K562 (cell line): ENCODE data around the gene PIN1. TPM values are rescaled to one million over a fixed set of nuclear protein-coding genes. Genes with fewer than 3 reads are reported as not detected.

ENCODE experiments used
- ATAC-seq: fragments of 200-7000 bp; cut with Tn5 transposase; 3 replicates; pipeline ENCODE4 v1.9.1; 2020; ENCODE audit warnings: moderate library complexity
- BruUV-seq: library from RNA; stranded (reverse); fragments of 400-500 nt; replicated peaks from 2 replicates; lab custom pipeline; 2021; lab: Mats Ljungman, UMichigan
- CTCF ChIA-PET: fragments of 300-600 bp; formaldehyde crosslinking; extraction: SDS; loops from one replicate; lab custom pipeline; 2021; ENCODE audit warnings: low intra/inter-chr PET ratio; lab: Yijun Ruan, JAX
- POLR2A ChIA-PET: fragments of 300-600, 350-650 bp; sonication (Branson Sonifier 250); formaldehyde crosslinking; extraction: SDS; loops from one replicate; lab custom pipeline; 2021; ENCODE audit warnings: antibody characterized with exemption, inconsistent platforms; lab: Yijun Ruan, JAX
- DNase-seq, 4 experiments: peaks; one replicate each; pipeline versions ENCODE4 v3.0.0 to v3.0.0-alpha.2; 2011 to 2018; ENCODE audit warnings: low spot score in 3 of 4, mixed read lengths in 3 of 4; ENCODE audit errors: extremely low read depth in 1 of 4
- FAIRE-seq: peaks from 2 replicates; lab custom pipeline; 2011; peaks lifted over from hg19 to GRCh38; lab: Jason Lieb, UNC
- H2AFZ ChIP-seq: 2 replicates; pipeline ENCODE4 v1.6.0; 2011; ENCODE audit warnings: low read depth, low read length, control low read depth, inconsistent platforms
- H3K27ac ChIP-seq: fragments of 200-600 bp; 3 replicates; pipeline ENCODE4 v1.8.0; 2011; ENCODE audit warnings: low read depth, mild to moderate bottlenecking, control low read depth, inconsistent platforms, low read length, moderate library complexity, mixed read lengths; ENCODE audit errors: extremely low read depth
- H3K27me3 ChIP-seq, 2 experiments: fragments of 300-600 bp in 1 of 2; 2 replicates in 1 of 2; 3 replicates in 1 of 2; pipeline versions ENCODE4 v1.6.0 to v1.8.0; 2011; ENCODE audit warnings: inconsistent platforms in 2 of 2, low read length in 2 of 2, mild to moderate bottlenecking in 1 of 2, mixed read lengths in 1 of 2, moderate library complexity in 1 of 2; ENCODE audit not compliant: control insufficient read depth in 2 of 2, insufficient read depth in 2 of 2
- H3K36me3 ChIP-seq: fragments of 300-600 bp; 3 replicates; pipeline ENCODE4 v1.8.0; 2011; ENCODE audit warnings: mild to moderate bottlenecking, low read length, inconsistent platforms; ENCODE audit not compliant: control insufficient read depth, insufficient read depth
- H3K4me1 ChIP-seq, 2 experiments: fragments of 200-600 bp in 1 of 2; replicated peaks in 1 of 2; 2 replicates in 1 of 2; 3 replicates in 1 of 2; pipeline versions ENCODE4 v1.5.1 to v1.8.0; 2011; ENCODE audit warnings: inconsistent platforms in 2 of 2, low read length in 2 of 2, mild to moderate bottlenecking in 1 of 2, mixed read lengths in 1 of 2, moderate library complexity in 1 of 2; ENCODE audit not compliant: control insufficient read depth in 2 of 2, insufficient read depth in 2 of 2
- H3K4me2 ChIP-seq: 2 replicates; pipeline ENCODE4 v1.6.1; 2011; ENCODE audit warnings: low read length, control low read depth, inconsistent platforms, mixed read lengths; ENCODE audit not compliant: insufficient read depth
- H3K4me3 ChIP-seq: fragments of 200-600 bp; sonication (generic), shearing (Covaris generic); 2 replicates; pipeline ENCODE4 v1.5.1; 2016; ENCODE audit warnings: control low read depth, inconsistent platforms
- H3K79me2 ChIP-seq: fragments of 200-600 bp; 3 replicates; pipeline ENCODE4 v1.8.0; 2011; ENCODE audit warnings: low read length, inconsistent platforms; ENCODE audit not compliant: control insufficient read depth, insufficient read depth
- H3K9ac ChIP-seq, 2 experiments: 2 replicates each; pipeline versions ENCODE4 v1.6.0 to v1.6.1; 2011; ENCODE audit warnings: low read depth in 2 of 2, low read length in 2 of 2, control low read depth in 1 of 2, inconsistent platforms in 1 of 2, mild to moderate bottlenecking in 1 of 2, mixed read lengths in 1 of 2; ENCODE audit not compliant: insufficient read depth in 1 of 2
- H3K9me1 ChIP-seq: one replicate; pipeline ENCODE4 v1.6.0; 2011; ENCODE audit warnings: inconsistent platforms, mild to moderate bottlenecking, low read length, moderate library complexity; ENCODE audit not compliant: control insufficient read depth, insufficient read depth
- H3K9me3 ChIP-seq: replicated peaks from 2 replicates; pipeline ENCODE4 v1.5.1; 2011; ENCODE audit warnings: low read depth, low read length, inconsistent platforms; ENCODE audit not compliant: control insufficient read depth, insufficient read depth
- H4K20me1 ChIP-seq: replicated peaks from 2 replicates; pipeline ENCODE4 v1.6.1; 2011; ENCODE audit warnings: low read length, inconsistent platforms, mixed read lengths; ENCODE audit not compliant: control insufficient read depth, insufficient read depth
- CBX2 ChIP-seq: fragments of 200-600 bp; sonication (generic); IDR thresholded peaks from one replicate; pipeline ENCODE4 v1.6.1; 2012; ENCODE audit warnings: mild to moderate bottlenecking, low read length, inconsistent platforms; ENCODE audit not compliant: insufficient read depth, poor library complexity, severe bottlenecking
- CHCHD3 ChIP-seq: fragments of 250-450 bp; sonication (Bioruptor Pico); IDR thresholded peaks from 2 replicates; pipeline ENCODE4 v2.1.2; 2022; ENCODE audit warnings: mild to moderate bottlenecking
- ELF1 ChIP-seq: fragments of 200-800 bp; sonication (Bioruptor generic); IDR thresholded peaks from 2 replicates; pipeline ENCODE4 v1.6.1; 2016; ENCODE audit warnings: missing genetic modification characterization, missing compliant biosample characterization
- ERF ChIP-seq: fragments of 450-650 bp; formaldehyde crosslinking; IDR thresholded peaks from 2 replicates; pipeline ENCODE4 v1.4.0; 2020; ENCODE audit warnings: mild to moderate bottlenecking, mixed read lengths
- KDM2B ChIP-seq: fragments of 250-450 bp; sonication (Bioruptor Pico); IDR thresholded peaks from 2 replicates; pipeline ENCODE4 v1.8.0; 2021; ENCODE audit warnings: mild to moderate bottlenecking, moderate library complexity
- MCM3 ChIP-seq: fragments of 450-650 bp; IDR thresholded peaks from 2 replicates; pipeline ENCODE4 v1.6.1; 2016
- NCOR1 ChIP-seq: fragments of 450-650 bp; IDR thresholded peaks from 2 replicates; pipeline ENCODE4 v1.6.1; 2016; ENCODE audit warnings: mild to moderate bottlenecking, moderate library complexity
- TAF1 ChIP-seq: IDR thresholded peaks from 2 replicates; pipeline ENCODE4 v1.6.1; 2011; ENCODE audit warnings: mild to moderate bottlenecking, low read length, moderate library complexity; ENCODE audit not compliant: insufficient read depth, control insufficient read depth, severe bottlenecking; ENCODE audit errors: extremely low read depth
- ZC3H11A ChIP-seq: IDR thresholded peaks from 2 replicates; pipeline ENCODE4 v1.6.1; 2012; ENCODE audit warnings: low read depth, low read length, improper control_type of control experiment
- ZEB2 ChIP-seq: fragments of 450-650 bp; IDR thresholded peaks from 2 replicates; pipeline ENCODE4 v1.6.1; 2016
- ZNF277 ChIP-seq: fragments of 250-450 bp; sonication (Bioruptor Pico); IDR thresholded peaks from 2 replicates; pipeline ENCODE4 v1.8.0; 2022; ENCODE audit warnings: inconsistent platforms, mild to moderate bottlenecking, moderate library complexity, borderline replicate concordance
- ZNF280B ChIP-seq: fragments of 250-450 bp; sonication (Bioruptor Pico); IDR thresholded peaks from 2 replicates; pipeline ENCODE4 v1.5.1; 2021; ENCODE audit warnings: mild to moderate bottlenecking
- ZNF592 ChIP-seq: fragments of 450-650 bp; IDR thresholded peaks from 2 replicates; pipeline ENCODE4 v1.6.1; 2017; ENCODE audit warnings: antibody characterized with exemption, mild to moderate bottlenecking
- ZNF655 ChIP-seq: fragments of 250-450 bp; sonication (Bioruptor Pico); IDR thresholded peaks from 2 replicates; pipeline ENCODE4 v1.5.0; 2021
- ZNF699 ChIP-seq: fragments of 250-450 bp; sonication (Bioruptor Pico); IDR thresholded peaks from 2 replicates; pipeline ENCODE4 v1.8.0; 2021; ENCODE audit warnings: mild to moderate bottlenecking, moderate library complexity; ENCODE audit not compliant: insufficient replicate concordance
- WGBS: fragments of 100-300 bp; shearing (Covaris generic); methylation state at CpG from one replicate; pipeline ENCODE4 v1.1.6; 2016; ENCODE audit warnings: low coverage, mixed read lengths; ENCODE audit not compliant: insufficient coverage; ENCODE audit errors: missing lambda C conversion rate; 5-methylcytosine and 5-hydroxymethylcytosine counted together
- in situ Hi-C: fragments of 300-500 bp; cut with MboI; formaldehyde crosslinking; loops from 4 replicates; pipeline ENCODE4 v1.15.0; 2018; ENCODE audit warnings: inconsistent platforms, mixed read lengths
- intact Hi-C: fragments of 100-400 bp; cut with micrococcal nuclease; formaldehyde crosslinking; loops from 2 replicates; pipeline ENCODE4 v1.14.2; 2022
- polyA plus RNA-seq, 8 experiments: library from polyadenylated mRNA; depleted of rRNA in 4 of 8; stranded (reverse) in 5 of 8; unstranded in 3 of 8; fragments of >200 nt; fragmentation: Nextera tagmentation in 2 of 8; fragmentation: Illumina TruSeq in 1 of 8; extraction: Ambion mirVana in 2 of 8; extraction: Trizol in 1 of 8; gene quantifications; 2 replicates each; pipeline versions ENCODE4 v1.2.1 to v1.2.3, GENCODE V29; 2011 to 2014; ENCODE audit warnings: inconsistent platforms in 1 of 8, missing spikeins in 1 of 8
- total RNA-seq, 7 experiments: library from RNA; depleted of rRNA in 6 of 7; stranded (reverse); fragments of >200 nt in 6 of 7; fragmentation: Illumina TruSeq in 2 of 7; extraction: Trizol in 2 of 7; gene quantifications; 2 replicates each; pipeline versions ENCODE4 v1.2.1 to v1.2.3, GENCODE V29; 2011 to 2021; ENCODE audit warnings: low replicate concordance in 1 of 7

PIN1 gene
- total and polyA plus RNA-seq, 9 of the 15 experiments (the other 6 are each of a cell fraction or from before 2014, with no cell fraction given): 1.6 to 178 (median 42.5) TPM

- Histone ChIP-seq H3K9me1 (no peaks in the 10 kb centered on the region), H3K9ac (no peak overlapping the region), H3K27me3 (peaks cover 3 to 45% of the 10 kb centered on the region in 2 experiments; a peak in 3 of 5 replicates), H3K4me3 (no peak overlapping the region), H3K9me3 (no peaks in the 10 kb centered on the region), H3K4me1 (no peaks in the 10 kb centered on the region; a peak in 1 of 5 replicates), H4K20me1 (peaks cover 3% of the 10 kb centered on the region; the same call in 1 of the 2 replicates), H3K36me3 (no peaks in the 10 kb centered on the region), H3K4me2 (no peak overlapping the region), H2AFZ (no peak overlapping the region), H3K79me2 (no peaks in the 10 kb centered on the region), H3K27ac (no peak overlapping the region)
- in situ Hi-C loops: no loop called here
- ATAC-seq (no peak), DNase-seq (no peak), FAIRE-seq (no peak)
- intact Hi-C loops: no loop called here
- WGBS: 7% methylated on average over 9 of the region's 9 CpGs
- no TSS peak for BruUV-seq
- CTCF ChIA-PET: no interaction called here
- POLR2A ChIA-PET: no interaction called here
- TF ChIP-seq TAF1 (no peak), ZC3H11A (no peak), CHCHD3 (CRISPR knock-in tag) (no peak), KDM2B (no peak), ELF1 (tag) (no peak), MCM3 (no peak), ZNF655 (CRISPR knock-in tag) (no peak), ZEB2 (no peak), ZNF699 (no peak), ERF (no peak), CBX2 (no peak), ZNF592 (no peak), ZNF277 (CRISPR knock-in tag) (no peak), NCOR1 (no peak), ZNF280B (CRISPR knock-in tag) (no peak)
These were observed 46.6 kb downstream of the PIN1 start for GRCh38 chr19:9881720-9882119.
